IMR-90 (cell line): ENCODE measurements around the gene PPARD. TPM values are rescaled to one million over a fixed set of nuclear protein-coding genes. Genes with fewer than 3 reads are reported as not detected.

Source experiments
- ATAC-seq: fragments of 200-7000 bp; cut with Tn5 transposase; 2 replicates; pipeline ENCODE4 v1.9.1; 2020; ENCODE audit warnings: low read depth, mild to moderate bottlenecking, moderate library complexity
- BruUV-seq: library from RNA; stranded (reverse); fragments of 400-500 nt; replicated peaks from 2 replicates; lab custom pipeline; 2021; lab: Mats Ljungman, UMichigan
- CTCF ChIA-PET: fragments of 300-600 bp; formaldehyde crosslinking; extraction: SDS; loops from one replicate; lab custom pipeline; 2021; ENCODE audit warnings: antibody characterized with exemption; lab: Yijun Ruan, JAX
- POLR2A ChIA-PET: fragments of 300-600 bp; sonication (Branson Sonifier 250); formaldehyde crosslinking; loops from one replicate; lab custom pipeline; 2022; ENCODE audit warnings: antibody characterized with exemption; ENCODE audit not compliant: unreplicated experiment; lab: Charles Lee
- DNase-seq: peaks from one replicate; pipeline ENCODE4 v3.0.0; 2013
- H2AFZ ChIP-seq: replicated peaks from 2 replicates; pipeline ENCODE3; 2013; ENCODE audit warnings: low read length, mild to moderate bottlenecking; ENCODE audit not compliant: poor library complexity
- H2AK5ac ChIP-seq: 2 replicates; pipeline ENCODE4 v1.6.1; 2013; ENCODE audit warnings: low read depth, low read length, inconsistent platforms
- H2AK9ac ChIP-seq: replicated peaks from 2 replicates; pipeline ENCODE3; 2013; ENCODE audit warnings: mild to moderate bottlenecking, low read depth, low read length, moderate library complexity; ENCODE audit not compliant: poor library complexity
- H2BK120ac ChIP-seq: 2 replicates; pipeline ENCODE4 v1.6.1; 2013; ENCODE audit warnings: low read depth, low read length, inconsistent platforms
- H2BK15ac ChIP-seq: 3 replicates; pipeline ENCODE4 v1.6.1; 2013; ENCODE audit warnings: low read depth, low read length, inconsistent platforms
- H2BK20ac ChIP-seq: 2 replicates; pipeline ENCODE4 v1.6.1; 2013; ENCODE audit warnings: low read depth, mild to moderate bottlenecking, inconsistent platforms, low read length, moderate library complexity
- H2BK5ac ChIP-seq: 2 replicates; pipeline ENCODE4 v1.6.1; 2013; ENCODE audit warnings: mild to moderate bottlenecking, low read depth, low read length, inconsistent platforms; ENCODE audit not compliant: poor library complexity, severe bottlenecking
- H3K14ac ChIP-seq: replicated peaks from 2 replicates; pipeline ENCODE4 v1.6.1; 2013; ENCODE audit warnings: low read depth, low read length, inconsistent platforms
- H3K18ac ChIP-seq: 2 replicates; pipeline ENCODE4 v1.6.1; 2013; ENCODE audit warnings: low read depth, low read length, control low read depth
- H3K23ac ChIP-seq: 2 replicates; pipeline ENCODE4 v1.6.1; 2013; ENCODE audit warnings: low read depth, low read length, inconsistent platforms
- H3K27ac ChIP-seq: 2 replicates; pipeline ENCODE4 v1.5.1; 2013; ENCODE audit warnings: mild to moderate bottlenecking, control low read depth, low read length; ENCODE audit not compliant: insufficient read depth
- H3K27me3 ChIP-seq: 2 replicates; pipeline ENCODE4 v1.6.1; 2013; ENCODE audit warnings: low read length; ENCODE audit not compliant: control insufficient read depth, insufficient read depth
- H3K36me3 ChIP-seq: 2 replicates; pipeline ENCODE4 v1.6.1; 2013; ENCODE audit warnings: low read length, mixed read lengths; ENCODE audit not compliant: control insufficient read depth, insufficient read depth
- H3K4ac ChIP-seq: 2 replicates; pipeline ENCODE4 v1.6.1; 2013; ENCODE audit warnings: low read depth, low read length, inconsistent platforms
- H3K4me1 ChIP-seq: 2 replicates; pipeline ENCODE4 v1.6.1; 2013; ENCODE audit warnings: low read length, mixed read lengths; ENCODE audit not compliant: control insufficient read depth, insufficient read depth
- H3K4me2 ChIP-seq: 2 replicates; pipeline ENCODE4 v1.6.1; 2013; ENCODE audit warnings: low read depth, mild to moderate bottlenecking, control low read depth, low read length, moderate library complexity
- H3K4me3 ChIP-seq: 2 replicates; pipeline ENCODE4 v1.5.1; 2013; ENCODE audit warnings: low read depth, mild to moderate bottlenecking, control low read depth, low read length, moderate library complexity; ENCODE audit not compliant: insufficient read depth
- H3K56ac ChIP-seq: 2 replicates; pipeline ENCODE4 v1.6.1; 2013; ENCODE audit warnings: low read length, inconsistent platforms; ENCODE audit not compliant: insufficient read depth; ENCODE audit errors: extremely low read depth
- H3K79me1 ChIP-seq, 2 experiments: 2 replicates each; pipeline ENCODE4 v1.6.1; 2013; ENCODE audit warnings: low read length in 2 of 2, inconsistent platforms in 1 of 2, low read depth in 1 of 2
- H3K9ac ChIP-seq: 2 replicates; pipeline ENCODE4 v1.6.1; 2013; ENCODE audit warnings: low read depth, low read length, control low read depth
- H3K9me1 ChIP-seq: 2 replicates; pipeline ENCODE4 v1.6.1; 2013; ENCODE audit warnings: low read length, inconsistent platforms; ENCODE audit not compliant: insufficient read depth
- H3K9me3 ChIP-seq: 2 replicates; pipeline ENCODE4 v1.6.1; 2013; ENCODE audit warnings: low read length; ENCODE audit not compliant: control insufficient read depth, insufficient read depth
- H4K20me1 ChIP-seq: 2 replicates; pipeline ENCODE4 v1.6.1; 2013; ENCODE audit warnings: low read length, inconsistent platforms; ENCODE audit not compliant: insufficient read depth
- H4K5ac ChIP-seq: 2 replicates; pipeline ENCODE4 v1.6.1; 2013; ENCODE audit warnings: mild to moderate bottlenecking, low read depth, low read length, control low read depth
- H4K8ac ChIP-seq, 2 experiments: 2 replicates each; pipeline ENCODE4 v1.6.1; 2013; ENCODE audit warnings: low read depth in 2 of 2, low read length in 2 of 2, control low read depth in 1 of 2, inconsistent platforms in 1 of 2
- H4K91ac ChIP-seq: 2 replicates; pipeline ENCODE4 v1.6.1; 2013; ENCODE audit warnings: low read depth, low read length, inconsistent platforms; ENCODE audit not compliant: insufficient read depth
- ELK1 ChIP-seq: fragments of 150-350 bp; IDR thresholded peaks from 2 replicates; pipeline ENCODE4 v1.6.1; 2016; ENCODE audit warnings: low read depth, mild to moderate bottlenecking, low read length, moderate library complexity, borderline replicate concordance
- MAFK ChIP-seq: IDR thresholded peaks from 2 replicates; pipeline ENCODE4 v1.6.1; 2012; ENCODE audit warnings: low read depth, low read length, improper control_type of control experiment
- USF2 ChIP-seq: fragments of 150-350 bp; IDR thresholded peaks from 2 replicates; pipeline ENCODE4 v1.6.1; 2017; ENCODE audit warnings: mild to moderate bottlenecking, antibody characterized with exemption, low read length, low read depth
- WGBS, 2 experiments: methylation state at CpG; one replicate each; pipeline versions ENCODE4 v1.1.5 to v1.1.7; 2013; ENCODE audit warnings: missing lambda C conversion rate in 2 of 2; ENCODE audit not compliant: insufficient read length in 1 of 2; ENCODE audit errors: extremely low coverage in 2 of 2; 5-methylcytosine and 5-hydroxymethylcytosine counted together
- dilution Hi-C: fragments of 300-500 bp; cut with HindIII; formaldehyde crosslinking; loops from one replicate; pipeline ENCODE4 v1.14.3; 2018; ENCODE audit warnings: low sequenced_read_pairs; ENCODE audit not compliant: unreplicated experiment
- in situ Hi-C: fragments of 300-500 bp; cut with MboI; formaldehyde crosslinking; loops from 3 replicates; pipeline ENCODE4 v1.14.3; 2019; ENCODE audit warnings: low sequenced_read_pairs, inconsistent platforms, mixed read lengths
- intact Hi-C: fragments of 100-400 bp; cut with micrococcal nuclease; formaldehyde crosslinking; loops from 2 replicates; pipeline ENCODE4 v1.10.0; 2022
- polyA plus RNA-seq, 3 experiments: library from polyadenylated mRNA; depleted of rRNA; stranded (reverse); fragments of >200 nt; gene quantifications; 2 replicates each; pipeline ENCODE4 v1.2.3, GENCODE V29; 2012; ENCODE audit warnings: low replicate concordance in 1 of 3
- total RNA-seq: library from RNA; depleted of rRNA; stranded (reverse); fragments of >200 nt; gene quantifications from 2 replicates; pipeline ENCODE4 v1.2.3, GENCODE V29; 2012

Gene PPARD
- total and polyA plus RNA-seq, 2 of the 4 experiments (the other 2 are of a cell fraction) = 10.4 to 69.0 TPM

GRCh38 chr6:35356391-35356790 is 14.0 kb downstream of the PPARD start:
- Histone ChIP-seq H3K9me1 (peaks cover 41% of the 10 kb centered on the region), H2BK120ac (no peak overlapping the region), H2BK20ac (no peak overlapping the region), H3K4ac (no peak overlapping the region), H3K36me3 (peaks cover 51% of the 10 kb centered on the region), H4K8ac (no peak overlapping the region), H3K4me1 (peaks cover 35% of the 10 kb centered on the region), H2BK15ac (no peak overlapping the region), H4K20me1 (peaks cover 51% of the 10 kb centered on the region), H3K14ac (no peak overlapping the region), H3K9me3 (no peaks in the 10 kb centered on the region), H3K27ac (no peak overlapping the region), H3K23ac (peak overlapping the region; percentile 24; the same call in 1 of the 2 replicates), H3K9ac (no peak overlapping the region), H3K4me2 (no peak overlapping the region), H2AK5ac (no peak overlapping the region), H3K56ac (no peak overlapping the region), H3K18ac (no peak overlapping the region), H4K5ac (no peak overlapping the region), H3K27me3 (no peaks in the 10 kb centered on the region), H2AFZ (no peak overlapping the region), H2BK5ac (no peak overlapping the region), H3K79me1 (peaks cover 67 to 91% of the 10 kb centered on the region in 2 experiments), H2AK9ac (no peak overlapping the region), H3K4me3 (no peak overlapping the region), H4K91ac (no peak overlapping the region)
- no TSS peak for BruUV-seq
- intact Hi-C loops (no loop called here), in situ Hi-C loops (no loop called here), dilution Hi-C loops (no loop called here)
- POLR2A ChIA-PET = no interaction called here
- no CpG with 5 or more reads among the region's 1 CpG for WGBS, 2 experiments
- ATAC-seq = no peak
- DNase-seq = no peak
- TF ChIP-seq USF2 = no peak
- no peak for TF ChIP-seq ELK1
- TF ChIP-seq MAFK = no peak
- CTCF ChIA-PET = no interaction called here
